Panc1 (cell line): ENCODE results near the gene PMPCA. TPM values are rescaled to one million over a fixed set of nuclear protein-coding genes. Genes with fewer than 3 reads are reported as not detected.

Experiments
- ATAC-seq: fragments of 200-7000 bp; cut with Tn5 transposase; 2 replicates; pipeline ENCODE4 v1.9.1; 2020; ENCODE audit warnings: mild to moderate bottlenecking, moderate library complexity
- BruUV-seq: library from RNA; stranded (reverse); fragments of 400-500 nt; replicated peaks from 2 replicates; lab custom pipeline; 2021; lab: Mats Ljungman, UMichigan
- CTCF ChIA-PET: fragments of 300-600 bp; sonication (Branson Sonifier 250); formaldehyde crosslinking; loops from one replicate; lab custom pipeline; 2022; ENCODE audit warnings: antibody characterized with exemption; lab: Charles Lee
- POLR2A ChIA-PET: fragments of 300-600 bp; sonication (Branson Sonifier 250); formaldehyde crosslinking; loops from one replicate; lab custom pipeline; 2022; ENCODE audit warnings: antibody characterized with exemption; lab: Charles Lee
- DNase-seq: peaks from one replicate; pipeline ENCODE4 v3.0.0-alpha.2; 2010; ENCODE audit warnings: low read depth, low spot score
- H3K27ac ChIP-seq: 2 replicates; pipeline ENCODE4 v1.5.1; 2011; ENCODE audit warnings: mild to moderate bottlenecking, low read length, inconsistent platforms
- H3K27me3 ChIP-seq: fragments of 200-500 bp; sonication (Bioruptor generic); 2 replicates; pipeline ENCODE4 v1.6.0; 2014; ENCODE audit warnings: low read length, inconsistent platforms; ENCODE audit not compliant: control insufficient read depth, insufficient read depth
- H3K36me3 ChIP-seq: fragments of 200-500 bp; sonication (Bioruptor generic); 2 replicates; pipeline ENCODE4 v1.5.1; 2014; ENCODE audit warnings: inconsistent platforms, mild to moderate bottlenecking, low read length, moderate library complexity; ENCODE audit not compliant: control insufficient read depth, insufficient read depth
- H3K4me1 ChIP-seq: 2 replicates; pipeline ENCODE4 v1.5.1; 2011; ENCODE audit warnings: inconsistent platforms, mild to moderate bottlenecking, low read length, moderate library complexity; ENCODE audit not compliant: control insufficient read depth, insufficient read depth
- H3K4me3 ChIP-seq, 2 experiments: 2 replicates each; pipeline ENCODE4 v1.5.1; 2011 to 2012; ENCODE audit warnings: low read depth in 2 of 2, low read length in 2 of 2, mild to moderate bottlenecking in 2 of 2, inconsistent platforms in 1 of 2, moderate library complexity in 1 of 2
- H3K9me3 ChIP-seq: fragments of 200-500 bp; sonication (Bioruptor generic); 2 replicates; pipeline ENCODE4 v1.5.1; 2014; ENCODE audit warnings: low read depth, mild to moderate bottlenecking, inconsistent platforms, low read length, moderate library complexity; ENCODE audit not compliant: control insufficient read depth, insufficient read depth
- CTCF ChIP-seq: fragments of 450-650 bp; IDR thresholded peaks from 2 replicates; pipeline ENCODE4 v1.5.1; 2017; ENCODE audit warnings: mild to moderate bottlenecking
- POLR2AphosphoS5 ChIP-seq: IDR thresholded peaks from 2 replicates; pipeline ENCODE4 v1.6.1; 2012; ENCODE audit warnings: mild to moderate bottlenecking, low read depth, low read length, moderate library complexity
- SIN3A ChIP-seq: IDR thresholded peaks from 2 replicates; pipeline ENCODE4 v1.6.1; 2012; ENCODE audit warnings: low read depth, mild to moderate bottlenecking, low read length, moderate library complexity, borderline replicate concordance; ENCODE audit not compliant: insufficient read depth
- TCF7L2 ChIP-seq: IDR thresholded peaks from 2 replicates; pipeline ENCODE4 v1.6.1; 2011; ENCODE audit warnings: mild to moderate bottlenecking, low read depth, low read length, inconsistent platforms
- in situ Hi-C: cut with HindIII; loops from 2 replicates; pipeline ENCODE4 v1.10.0; 2016; ENCODE audit warnings: low sequenced_read_pairs, low pct_unique_long_range_greater_than_20kb
- intact Hi-C: fragments of 100-400 bp; cut with micrococcal nuclease; formaldehyde crosslinking; loops from one replicate; pipeline ENCODE4 v1.10.0; 2022; ENCODE audit not compliant: unreplicated experiment
- total RNA-seq: library from RNA; stranded (reverse); gene quantifications from one replicate; pipeline ENCODE4 v1.2.1, GENCODE V29; 2021; ENCODE audit not compliant: unreplicated experiment
- TF ChIP-seq, protein P1 (sequence below), 2 experiments: IDR thresholded peaks; 2 replicates each; pipeline ENCODE4 v1.6.1; 2011 to 2012; ENCODE audit warnings: low read depth in 2 of 2, control low read depth in 1 of 2, low read length in 1 of 2, mild to moderate bottlenecking in 1 of 2, moderate library complexity in 1 of 2; ENCODE audit not compliant: insufficient read depth in 1 of 2

PMPCA gene
- total RNA-seq, 1 experiment from 2014 or later = 60.9 TPM

- ChIA-PET POLR2A (no interaction called here), CTCF (no interaction called here)
- TF ChIP-seq, protein P1, sequence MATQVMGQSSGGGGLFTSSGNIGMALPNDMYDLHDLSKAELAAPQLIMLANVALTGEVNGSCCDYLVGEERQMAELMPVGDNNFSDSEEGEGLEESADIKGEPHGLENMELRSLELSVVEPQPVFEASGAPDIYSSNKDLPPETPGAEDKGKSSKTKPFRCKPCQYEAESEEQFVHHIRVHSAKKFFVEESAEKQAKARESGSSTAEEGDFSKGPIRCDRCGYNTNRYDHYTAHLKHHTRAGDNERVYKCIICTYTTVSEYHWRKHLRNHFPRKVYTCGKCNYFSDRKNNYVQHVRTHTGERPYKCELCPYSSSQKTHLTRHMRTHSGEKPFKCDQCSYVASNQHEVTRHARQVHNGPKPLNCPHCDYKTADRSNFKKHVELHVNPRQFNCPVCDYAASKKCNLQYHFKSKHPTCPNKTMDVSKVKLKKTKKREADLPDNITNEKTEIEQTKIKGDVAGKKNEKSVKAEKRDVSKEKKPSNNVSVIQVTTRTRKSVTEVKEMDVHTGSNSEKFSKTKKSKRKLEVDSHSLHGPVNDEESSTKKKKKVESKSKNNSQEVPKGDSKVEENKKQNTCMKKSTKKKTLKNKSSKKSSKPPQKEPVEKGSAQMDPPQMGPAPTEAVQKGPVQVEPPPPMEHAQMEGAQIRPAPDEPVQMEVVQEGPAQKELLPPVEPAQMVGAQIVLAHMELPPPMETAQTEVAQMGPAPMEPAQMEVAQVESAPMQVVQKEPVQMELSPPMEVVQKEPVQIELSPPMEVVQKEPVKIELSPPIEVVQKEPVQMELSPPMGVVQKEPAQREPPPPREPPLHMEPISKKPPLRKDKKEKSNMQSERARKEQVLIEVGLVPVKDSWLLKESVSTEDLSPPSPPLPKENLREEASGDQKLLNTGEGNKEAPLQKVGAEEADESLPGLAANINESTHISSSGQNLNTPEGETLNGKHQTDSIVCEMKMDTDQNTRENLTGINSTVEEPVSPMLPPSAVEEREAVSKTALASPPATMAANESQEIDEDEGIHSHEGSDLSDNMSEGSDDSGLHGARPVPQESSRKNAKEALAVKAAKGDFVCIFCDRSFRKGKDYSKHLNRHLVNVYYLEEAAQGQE (IDR thresholded peaks at IDR 0.05; ENCODE audit: insufficient read depth in 1 of 2, low read depth in 2 of 2, low read length in 1 of 2) = no peak
- TF ChIP-seq CTCF (no peak), TCF7L2 (no peak), SIN3A (no peak), POLR2AphosphoS5 (no peak)
- peaks cover 13% of the 10 kb centered on the region for H3K36me3 ChIP-seq
- ATAC-seq (no peak), DNase-seq (no peak)
- H3K9me3 ChIP-seq = no peaks in the 10 kb centered on the region
- intact Hi-C loops (no loop called here), in situ Hi-C loops (no loop called here)
- no TSS peak for BruUV-seq
- no peak overlapping the region for H3K4me3 ChIP-seq
- no peaks in the 10 kb centered on the region for H3K27me3 ChIP-seq
- H3K27ac ChIP-seq = no peak overlapping the region
- no peaks in the 10 kb centered on the region for H3K4me1 ChIP-seq
Measured at GRCh38 chr9:136470792-136471469, 60.5 kb downstream of the PMPCA start.

GRCh38 chr9:136471802-136472487, 61.5 kb downstream of the PMPCA start:
- in situ Hi-C loops (no loop called here), intact Hi-C loops (no loop called here)
- TF ChIP-seq CTCF = no peak
- TF ChIP-seq POLR2AphosphoS5 = no peak
- Histone ChIP-seq H3K27ac (no peak overlapping the region), H3K4me1 (no peaks in the 10 kb centered on the region), H3K4me3 (no peak overlapping the region), H3K36me3 (peaks cover 13% of the 10 kb centered on the region), H3K9me3 (no peaks in the 10 kb centered on the region), H3K27me3 (no peaks in the 10 kb centered on the region)
- BruUV-seq = no TSS peak
- ATAC-seq (no peak), DNase-seq (no peak)
- ChIA-PET POLR2A (interaction anchor here (0.6 kb wide), 1 partner anchor 157 kb away, joined by 9 read pairs; no protein-coding TSS in a partner anchor), CTCF (no interaction called here)
